Neural cell (in vitro differentiated cells): Measurements from ENCODE around the gene PPP3CA. TPM values are rescaled to one million over a fixed set of nuclear protein-coding genes. Genes with fewer than 3 reads are reported as not detected.

ENCODE experiments used
- H2AFZ ChIP-seq: fragments of 200-600, 300-800 bp; sonication (generic), shearing (Covaris generic); 2 replicates; pipeline ENCODE4 v1.6.0; 2014; ENCODE audit warnings: low read depth, mild to moderate bottlenecking, antibody characterized with exemption, low read length, moderate library complexity
- H3F3A ChIP-seq: fragments of 200-600 bp; shearing (Covaris generic); 2 replicates; pipeline ENCODE4 v1.6.1; 2016; ENCODE audit warnings: mild to moderate bottlenecking, moderate library complexity, mixed read lengths, antibody characterized with exemption, low read length; ENCODE audit not compliant: insufficient read depth, poor library complexity, severe bottlenecking
- H3K27ac ChIP-seq: fragments of 200-600, 300-800 bp; sonication (generic), shearing (Covaris generic); 2 replicates; pipeline ENCODE4 v1.5.1; 2014; ENCODE audit warnings: mild to moderate bottlenecking, low read length, moderate library complexity
- H3K27me3 ChIP-seq: fragments of 300-800, 200-600 bp; sonication (generic), shearing (Covaris generic); 2 replicates; pipeline ENCODE4 v1.6.0; 2014; ENCODE audit warnings: mild to moderate bottlenecking, low read depth, low read length, moderate library complexity; ENCODE audit not compliant: insufficient read depth
- H3K36me3 ChIP-seq: fragments of 300-800, 200-600 bp; sonication (generic), shearing (Covaris generic); 2 replicates; pipeline ENCODE4 v1.5.1; 2014; ENCODE audit warnings: mild to moderate bottlenecking, antibody characterized with exemption, low read length, moderate library complexity; ENCODE audit not compliant: insufficient read depth
- H3K4me2 ChIP-seq: fragments of 300-800, 200-600 bp; sonication (generic), shearing (Covaris generic); 2 replicates; pipeline ENCODE4 v1.6.0; 2014; ENCODE audit warnings: mild to moderate bottlenecking, low read length
- H3K4me3 ChIP-seq: fragments of 300-800, 200-600 bp; sonication (generic), shearing (Covaris generic); 2 replicates; pipeline ENCODE4 v1.5.1; 2014; ENCODE audit warnings: mild to moderate bottlenecking, low read length, moderate library complexity
- H3K79me2 ChIP-seq: fragments of 200-600 bp; shearing (Covaris generic); replicated peaks from 2 replicates; pipeline ENCODE4 v1.6.0; 2014; ENCODE audit warnings: mild to moderate bottlenecking, low read length, moderate library complexity; ENCODE audit not compliant: insufficient read depth
- H3K9ac ChIP-seq: fragments of 300-800, 200-600 bp; sonication (generic), shearing (Covaris generic); 2 replicates; pipeline ENCODE4 v1.6.1; 2016; ENCODE audit warnings: mild to moderate bottlenecking, low read length, mixed read lengths
- H3K9me2 ChIP-seq: fragments of 200-600 bp; shearing (Covaris generic); 2 replicates; pipeline ENCODE4 v1.6.1; 2016; ENCODE audit warnings: mild to moderate bottlenecking, low read length, mixed read lengths; ENCODE audit not compliant: insufficient read depth
- H3K9me3 ChIP-seq: fragments of 200-600, 300-800 bp; sonication (generic), shearing (Covaris generic); 2 replicates; pipeline ENCODE4 v1.6.1; 2016; ENCODE audit warnings: mild to moderate bottlenecking, mixed run types, low read length, moderate library complexity, mixed read lengths
- H4K20me1 ChIP-seq: fragments of 200-600 bp; shearing (Covaris generic); 2 replicates; pipeline ENCODE4 v1.6.1; 2016; ENCODE audit warnings: mild to moderate bottlenecking, mixed run types; ENCODE audit not compliant: insufficient read depth
- EP300 ChIP-seq: fragments of 450-650 bp; conservative IDR thresholded peaks from 2 replicates; pipeline ENCODE4 v1.6.1; 2014; ENCODE audit warnings: antibody characterized with exemption, mild to moderate bottlenecking, moderate library complexity; ENCODE audit not compliant: poor library complexity, severe bottlenecking
- EZH2 ChIP-seq: fragments of 200-600, 300-800 bp; shearing (Covaris generic), sonication (generic); IDR thresholded peaks from 2 replicates; pipeline ENCODE4 v1.6.1; 2014; ENCODE audit warnings: antibody characterized with exemption, low read length, borderline replicate concordance, mild to moderate bottlenecking; ENCODE audit not compliant: insufficient read depth, poor library complexity, severe bottlenecking
- MXI1 ChIP-seq: fragments of 450-650 bp; conservative IDR thresholded peaks from 2 replicates; pipeline ENCODE4 v1.6.1; 2014; ENCODE audit warnings: antibody characterized with exemption, mild to moderate bottlenecking; ENCODE audit not compliant: poor library complexity, severe bottlenecking
- POLR2AphosphoS5 ChIP-seq: IDR thresholded peaks from 2 replicates; pipeline ENCODE4 v1.6.1; 2012
- RAD21 ChIP-seq: fragments of 450-650 bp; conservative IDR thresholded peaks from 2 replicates; pipeline ENCODE4 v1.6.1; 2014; ENCODE audit warnings: antibody characterized with exemption, mild to moderate bottlenecking, moderate library complexity
- SMC3 ChIP-seq: fragments of 450-650 bp; conservative IDR thresholded peaks from 2 replicates; pipeline ENCODE4 v1.6.1; 2014; ENCODE audit warnings: antibody characterized with exemption, mild to moderate bottlenecking, moderate library complexity; ENCODE audit not compliant: poor library complexity
- TAF1 ChIP-seq: IDR thresholded peaks from 2 replicates; pipeline ENCODE4 v1.6.1; 2012; ENCODE audit warnings: low read depth
- polyA plus RNA-seq: library from polyadenylated mRNA; depleted of rRNA; stranded (reverse); fragments of >200 nt; gene quantifications from 2 replicates; pipeline ENCODE4 v1.2.3, GENCODE V29; 2014
- TF ChIP-seq, protein P1 (sequence below): IDR thresholded peaks from 2 replicates; pipeline ENCODE4 v1.6.1; 2012; ENCODE audit warnings: borderline replicate concordance
- TF ChIP-seq, protein P2 (sequence below): fragments of 450-650 bp; IDR thresholded peaks from 2 replicates; pipeline ENCODE4 v1.5.1; 2014; ENCODE audit warnings: antibody characterized with exemption, mild to moderate bottlenecking, moderate library complexity; ENCODE audit not compliant: poor library complexity, severe bottlenecking

Gene PPP3CA
- polyA plus RNA-seq, 1 donor from 2014 or later = 78.2 TPM

DNA sequence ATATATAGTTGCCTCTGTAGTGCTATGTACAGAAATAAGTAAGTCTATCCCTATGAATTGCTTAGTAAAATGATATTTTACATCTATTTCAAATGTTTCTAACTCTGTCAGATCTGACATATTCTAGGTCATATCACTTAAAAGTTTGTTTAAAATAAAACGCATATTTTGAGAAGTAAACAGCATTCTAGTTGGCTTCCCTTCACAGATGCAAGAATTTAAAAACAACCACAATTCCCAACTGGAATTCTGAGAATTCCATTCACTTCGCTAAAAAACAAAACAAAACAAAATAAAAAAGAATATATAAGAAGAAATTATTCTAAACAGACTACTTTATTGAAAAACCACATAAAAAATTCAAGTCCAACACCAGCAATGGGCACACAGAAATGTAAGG lies 126.0 kb downstream of the PPP3CA start:
- no peaks in the 10 kb centered on the region for H3K36me3 ChIP-seq
- no peak overlapping the region for H2AFZ ChIP-seq
- H3F3A ChIP-seq = no peaks in the 10 kb centered on the region
- H3K9me2 ChIP-seq = no peaks in the 10 kb centered on the region
- peaks cover 9% of the 10 kb centered on the region for H3K79me2 ChIP-seq
- H3K27me3 ChIP-seq = no peaks in the 10 kb centered on the region
- no peaks in the 10 kb centered on the region for H4K20me1 ChIP-seq
- no peak overlapping the region for H3K4me3 ChIP-seq
- H3K9me3 ChIP-seq = no peaks in the 10 kb centered on the region
- no peak overlapping the region for H3K4me2 ChIP-seq
- H3K27ac ChIP-seq = no peak overlapping the region
- H3K9ac ChIP-seq = no peak overlapping the region
- TF ChIP-seq EP300 (no peak), SMC3 (no peak), MXI1 (no peak), TAF1 (no peak), RAD21 (no peak), POLR2AphosphoS5 (no peak), EZH2 (no peak)
- TF ChIP-seq, protein P1, sequence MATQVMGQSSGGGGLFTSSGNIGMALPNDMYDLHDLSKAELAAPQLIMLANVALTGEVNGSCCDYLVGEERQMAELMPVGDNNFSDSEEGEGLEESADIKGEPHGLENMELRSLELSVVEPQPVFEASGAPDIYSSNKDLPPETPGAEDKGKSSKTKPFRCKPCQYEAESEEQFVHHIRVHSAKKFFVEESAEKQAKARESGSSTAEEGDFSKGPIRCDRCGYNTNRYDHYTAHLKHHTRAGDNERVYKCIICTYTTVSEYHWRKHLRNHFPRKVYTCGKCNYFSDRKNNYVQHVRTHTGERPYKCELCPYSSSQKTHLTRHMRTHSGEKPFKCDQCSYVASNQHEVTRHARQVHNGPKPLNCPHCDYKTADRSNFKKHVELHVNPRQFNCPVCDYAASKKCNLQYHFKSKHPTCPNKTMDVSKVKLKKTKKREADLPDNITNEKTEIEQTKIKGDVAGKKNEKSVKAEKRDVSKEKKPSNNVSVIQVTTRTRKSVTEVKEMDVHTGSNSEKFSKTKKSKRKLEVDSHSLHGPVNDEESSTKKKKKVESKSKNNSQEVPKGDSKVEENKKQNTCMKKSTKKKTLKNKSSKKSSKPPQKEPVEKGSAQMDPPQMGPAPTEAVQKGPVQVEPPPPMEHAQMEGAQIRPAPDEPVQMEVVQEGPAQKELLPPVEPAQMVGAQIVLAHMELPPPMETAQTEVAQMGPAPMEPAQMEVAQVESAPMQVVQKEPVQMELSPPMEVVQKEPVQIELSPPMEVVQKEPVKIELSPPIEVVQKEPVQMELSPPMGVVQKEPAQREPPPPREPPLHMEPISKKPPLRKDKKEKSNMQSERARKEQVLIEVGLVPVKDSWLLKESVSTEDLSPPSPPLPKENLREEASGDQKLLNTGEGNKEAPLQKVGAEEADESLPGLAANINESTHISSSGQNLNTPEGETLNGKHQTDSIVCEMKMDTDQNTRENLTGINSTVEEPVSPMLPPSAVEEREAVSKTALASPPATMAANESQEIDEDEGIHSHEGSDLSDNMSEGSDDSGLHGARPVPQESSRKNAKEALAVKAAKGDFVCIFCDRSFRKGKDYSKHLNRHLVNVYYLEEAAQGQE = no peak
- TF ChIP-seq, protein P2, sequence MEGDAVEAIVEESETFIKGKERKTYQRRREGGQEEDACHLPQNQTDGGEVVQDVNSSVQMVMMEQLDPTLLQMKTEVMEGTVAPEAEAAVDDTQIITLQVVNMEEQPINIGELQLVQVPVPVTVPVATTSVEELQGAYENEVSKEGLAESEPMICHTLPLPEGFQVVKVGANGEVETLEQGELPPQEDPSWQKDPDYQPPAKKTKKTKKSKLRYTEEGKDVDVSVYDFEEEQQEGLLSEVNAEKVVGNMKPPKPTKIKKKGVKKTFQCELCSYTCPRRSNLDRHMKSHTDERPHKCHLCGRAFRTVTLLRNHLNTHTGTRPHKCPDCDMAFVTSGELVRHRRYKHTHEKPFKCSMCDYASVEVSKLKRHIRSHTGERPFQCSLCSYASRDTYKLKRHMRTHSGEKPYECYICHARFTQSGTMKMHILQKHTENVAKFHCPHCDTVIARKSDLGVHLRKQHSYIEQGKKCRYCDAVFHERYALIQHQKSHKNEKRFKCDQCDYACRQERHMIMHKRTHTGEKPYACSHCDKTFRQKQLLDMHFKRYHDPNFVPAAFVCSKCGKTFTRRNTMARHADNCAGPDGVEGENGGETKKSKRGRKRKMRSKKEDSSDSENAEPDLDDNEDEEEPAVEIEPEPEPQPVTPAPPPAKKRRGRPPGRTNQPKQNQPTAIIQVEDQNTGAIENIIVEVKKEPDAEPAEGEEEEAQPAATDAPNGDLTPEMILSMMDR = no peak

DNA sequence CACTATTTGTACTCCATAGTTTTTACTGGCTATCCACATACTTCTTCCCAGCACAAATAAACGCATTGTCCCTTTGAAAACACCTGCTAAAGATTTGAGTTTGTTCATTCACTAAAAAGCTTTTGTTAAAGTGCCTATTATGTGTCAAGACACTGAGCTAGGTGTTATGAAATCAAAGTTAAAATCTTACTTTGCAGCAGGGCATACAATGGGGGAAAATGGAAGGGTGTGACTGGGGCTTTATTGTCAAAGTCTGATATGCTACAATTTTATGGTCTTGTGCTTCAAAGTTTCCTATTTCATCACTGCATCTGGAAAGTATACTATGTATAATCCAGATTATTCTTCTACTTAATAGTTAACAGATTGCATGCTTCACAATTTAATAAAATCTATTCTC lies 128.4 kb downstream of the PPP3CA start:
- TF ChIP-seq SMC3 (no peak), TAF1 (no peak)
- TF ChIP-seq, protein P2 = no peak
- TF ChIP-seq, protein P1 = no peak
- Histone ChIP-seq H3K4me2 (no peak overlapping the region), H3F3A (no peaks in the 10 kb centered on the region), H3K9me2 (no peaks in the 10 kb centered on the region), H3K36me3 (no peaks in the 10 kb centered on the region), H3K27me3 (no peaks in the 10 kb centered on the region), H3K9me3 (no peaks in the 10 kb centered on the region), H3K9ac (no peak overlapping the region), H3K79me2 (peaks cover 9% of the 10 kb centered on the region), H2AFZ (no peak overlapping the region), H4K20me1 (no peaks in the 10 kb centered on the region), H3K27ac (no peak overlapping the region), H3K4me3 (no peak overlapping the region)
